ENCODE data around the gene ERICH4.
"Not testable (repeated sequence)": the region's sequence is repeated elsewhere in the genome, so short reads cannot be mapped to it uniquely, and the experiment has no call there.

ERICH4 gene, protein sequence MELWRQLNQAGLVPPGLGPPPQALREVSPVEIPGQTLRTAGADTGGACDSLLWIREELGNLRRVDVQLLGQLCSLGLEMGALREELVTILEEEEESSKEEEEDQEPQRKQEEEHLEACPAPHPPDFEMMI

DNA sequence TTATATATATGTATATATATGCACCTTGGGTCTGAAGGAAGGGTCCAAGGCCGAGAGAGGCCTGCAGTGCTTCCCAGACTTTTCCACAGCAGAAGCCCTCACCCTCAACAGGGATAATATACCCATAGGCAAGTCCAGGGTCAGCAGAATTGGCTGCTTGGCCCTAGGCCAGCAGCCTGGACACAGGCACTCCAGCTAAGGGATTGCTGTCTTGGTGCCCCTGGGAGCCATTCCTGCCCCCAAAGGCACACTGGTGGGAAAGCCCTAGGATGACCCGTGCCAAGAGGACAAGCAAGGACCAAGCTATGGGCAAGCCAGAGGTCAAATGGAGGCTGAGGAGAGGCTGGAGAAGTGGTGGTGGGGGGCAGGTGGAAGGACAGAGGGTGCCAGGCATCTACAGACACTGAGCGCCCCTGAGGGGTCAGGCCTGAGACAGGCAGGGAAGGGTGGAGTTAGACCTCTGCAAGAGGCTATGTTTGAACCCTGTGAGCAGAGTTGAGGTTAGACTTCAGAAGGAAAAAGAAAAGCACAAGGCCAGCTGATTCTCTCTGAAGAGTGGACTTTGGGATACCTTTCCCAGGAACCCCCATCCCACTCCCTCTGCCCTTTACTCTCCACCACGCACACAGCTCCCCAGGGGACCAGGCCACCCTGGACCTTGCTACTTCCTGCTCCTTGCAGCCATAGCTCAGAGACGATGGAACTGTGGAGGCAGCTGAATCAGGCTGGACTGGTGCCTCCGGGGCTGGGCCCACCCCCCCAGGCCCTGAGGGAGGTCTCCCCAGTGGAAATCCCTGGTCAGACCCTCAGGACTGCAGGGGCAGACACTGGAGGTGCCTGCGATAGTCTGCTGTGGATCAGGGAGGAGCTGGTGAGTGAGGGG lies at the start of gene ERICH4:
TSS of gene ERICH4 (plus strand) at position 684 of the 883 bp plus-strand sequence. CDS start at position 698, 14 bp downstream.
- in situ Hi-C loops (cut with MboI; ENCODE audit: low sequenced_read_pairs), result no loop called here

DNA sequence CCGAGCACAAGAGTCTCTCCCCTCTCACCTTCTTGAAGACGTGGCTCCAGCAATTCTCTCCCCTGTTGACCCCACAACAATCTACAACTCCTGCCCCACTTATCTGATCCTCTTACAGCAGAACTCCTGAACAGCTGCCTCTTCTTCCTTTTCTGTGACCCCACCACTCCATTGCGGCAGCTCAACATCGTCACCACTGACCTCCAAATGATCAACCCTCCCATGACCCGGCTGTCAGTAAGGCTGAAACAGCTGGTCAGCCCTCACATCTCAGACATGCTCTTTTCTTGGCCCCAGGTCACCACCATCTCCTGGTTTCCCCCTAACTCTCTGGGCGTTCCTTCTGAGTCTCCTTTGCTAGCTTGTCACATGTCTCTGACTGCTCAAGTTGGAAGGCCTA lies 47.6 kb upstream of the ERICH4 start:
- in situ Hi-C loops (cut with MboI; ENCODE audit: low sequenced_read_pairs), result no loop called here

GRCh38 chr19:41397086-41398049 lies 45.6 kb upstream of the ERICH4 start, which contains the start of the genes BCKDHA and EXOSC5:
Gene BCKDHA (plus strand): TSS chr19:41397818. CDS start chr19:41397828, 10 bp downstream.
Gene EXOSC5 (minus strand): TSS chr19:41397359. CDS start chr19:41397328, 31 bp downstream.
- in situ Hi-C loops (cut with MboI; ENCODE audit: low sequenced_read_pairs), result no loop called here

GRCh38 chr19:41398050-41398418 lies 44.9 kb upstream of the ERICH4 start:
- in situ Hi-C loops (cut with MboI; ENCODE audit: low sequenced_read_pairs), result no loop called here

DNA sequence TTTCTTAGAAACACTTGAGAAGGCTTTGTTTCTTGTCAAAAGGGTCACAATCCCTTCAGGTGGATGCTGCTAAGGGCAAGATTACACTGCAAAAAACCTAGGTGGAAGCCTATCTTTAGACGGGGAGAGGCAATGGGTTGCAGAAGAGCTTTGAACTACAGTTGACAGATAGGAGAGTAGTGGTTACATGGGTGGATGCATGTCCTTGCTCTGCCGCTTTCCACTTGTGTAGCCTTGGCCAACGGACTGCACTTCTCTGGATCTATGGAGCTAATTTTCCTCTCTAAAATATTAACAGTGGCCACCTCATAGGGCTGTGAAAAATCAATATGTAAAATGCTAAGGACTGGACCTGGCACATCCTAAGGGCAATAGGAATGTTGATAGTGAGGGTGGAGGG lies 44.4 kb upstream of the ERICH4 start:
- in situ Hi-C loops (cut with MboI; ENCODE audit: low sequenced_read_pairs), result no loop called here

DNA sequence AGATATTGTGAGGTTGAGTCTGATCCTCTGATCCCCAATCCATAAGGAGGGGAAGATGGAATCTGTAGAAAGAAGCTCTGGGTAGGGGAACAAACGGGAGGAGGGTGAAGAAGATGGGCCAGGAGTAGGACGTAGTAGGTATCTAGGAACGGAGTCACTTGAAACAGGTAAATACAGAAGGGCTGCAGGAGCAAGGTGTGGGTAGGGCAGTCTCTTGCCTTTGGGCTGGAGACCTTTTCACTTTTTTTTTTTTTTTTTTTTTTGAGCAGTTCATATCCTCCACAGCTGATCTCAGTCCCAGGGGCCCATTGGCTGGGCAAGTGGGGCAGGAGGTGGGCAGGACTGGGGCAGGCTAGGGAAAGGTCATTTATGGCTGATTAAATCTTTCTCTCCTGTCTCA lies 43.9 kb upstream of the ERICH4 start:
- in situ Hi-C loops (cut with MboI; ENCODE audit: low sequenced_read_pairs), result no loop called here

- in situ Hi-C loops (cut with MboI; ENCODE audit: low sequenced_read_pairs), result no loop called here
Observed at GRCh38 chr19:41399525-41399924, 43.4 kb upstream of the ERICH4 start.

DNA sequence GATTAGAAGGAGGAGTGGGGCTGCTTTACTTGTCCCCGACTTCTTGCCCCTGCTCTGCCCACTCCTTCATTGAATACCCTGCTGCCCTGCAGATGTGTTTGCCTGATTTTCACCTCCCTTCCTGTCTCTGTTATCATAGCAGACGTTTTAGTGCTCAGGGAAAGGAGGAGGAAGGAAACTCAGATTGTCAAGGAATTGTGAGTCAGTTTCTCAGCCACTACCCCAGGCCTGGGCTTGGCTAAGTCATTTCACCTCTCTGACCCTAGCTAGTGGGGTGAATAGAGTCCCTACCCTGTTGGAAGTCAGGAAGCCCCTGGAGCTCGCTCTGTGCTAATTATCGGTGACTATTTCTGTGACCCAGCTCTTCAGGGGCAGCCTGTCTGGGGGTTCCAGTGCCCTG lies 41.5 kb upstream of the ERICH4 start:
- in situ Hi-C loops (cut with MboI; ENCODE audit: low sequenced_read_pairs), result no loop called here

DNA sequence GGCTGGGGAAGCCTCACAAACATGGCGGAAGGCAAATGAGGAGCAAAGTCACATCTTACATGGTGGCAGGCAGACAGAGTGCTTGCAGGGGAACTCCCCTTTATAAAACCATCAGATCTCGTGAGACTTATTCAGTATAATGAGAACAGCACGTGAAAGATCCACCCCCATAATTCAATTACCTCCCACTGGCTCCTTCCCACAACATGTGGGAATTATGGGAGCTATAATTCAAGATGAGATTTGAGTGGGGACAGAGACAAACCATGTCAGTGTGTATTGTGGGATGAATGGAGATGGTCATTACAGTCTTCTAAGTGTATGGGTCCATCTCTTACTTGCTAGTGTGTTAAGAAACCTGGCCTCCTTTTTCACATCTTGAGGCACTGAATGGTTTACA lies 40.9 kb upstream of the ERICH4 start:
- in situ Hi-C loops (cut with MboI; ENCODE audit: low sequenced_read_pairs), result no loop called here

DNA sequence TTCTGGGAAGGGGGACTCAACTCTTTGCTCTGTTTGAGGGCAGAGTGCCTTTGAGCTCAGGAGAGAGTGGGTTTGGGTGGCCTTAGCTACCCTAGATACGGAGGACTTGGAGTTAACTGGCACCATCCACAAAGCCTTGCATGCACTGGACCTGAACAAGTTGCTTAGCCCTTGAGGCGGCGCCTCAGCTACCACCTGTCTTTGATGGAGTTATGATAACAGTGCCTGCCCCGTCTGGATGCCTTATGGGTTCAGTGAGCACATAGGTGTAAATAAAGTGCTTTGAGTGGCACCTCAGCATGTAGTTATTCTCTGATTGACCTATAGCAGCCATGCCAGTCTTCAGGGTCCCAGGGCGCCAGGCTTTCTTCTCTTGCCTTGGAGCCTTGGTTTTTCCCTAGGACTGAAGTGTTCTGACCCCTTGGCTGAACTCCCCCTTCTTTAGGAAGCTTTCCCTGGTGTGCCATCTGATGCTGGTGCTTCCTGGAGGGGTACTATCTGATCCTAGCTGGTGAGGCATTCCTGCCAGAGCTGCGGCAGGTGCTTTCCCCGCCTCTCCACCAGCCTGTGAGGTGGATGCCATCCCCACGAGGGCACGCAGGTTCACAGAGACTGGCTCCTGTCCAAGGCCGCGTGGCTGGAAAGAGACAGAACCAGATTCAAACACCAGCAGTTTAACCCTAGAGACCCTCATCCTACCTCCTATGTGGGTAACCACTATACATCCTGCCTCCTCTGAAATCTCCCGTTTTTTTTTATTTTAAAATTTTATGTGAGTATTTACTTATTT lies 39.6 kb upstream of the ERICH4 start:
- in situ Hi-C loops (cut with MboI; ENCODE audit: low sequenced_read_pairs), result no loop called here

GRCh38 chr19:41405776-41406175 lies 37.2 kb upstream of the ERICH4 start:
- in situ Hi-C loops (cut with MboI; ENCODE audit: low sequenced_read_pairs), result no loop called here

- in situ Hi-C loops (cut with MboI; ENCODE audit: low sequenced_read_pairs), result no loop called here
Observed at GRCh38 chr19:41407271-41407670, 35.7 kb upstream of the ERICH4 start.

- in situ Hi-C loops (cut with MboI; ENCODE audit: low sequenced_read_pairs), result no loop called here
Observed at GRCh38 chr19:41408256-41408655, 34.7 kb upstream of the ERICH4 start.

- in situ Hi-C loops (cut with MboI; ENCODE audit: low sequenced_read_pairs), result not testable (repeated sequence)
Observed at GRCh38 chr19:41408846-41409245, 34.1 kb upstream of the ERICH4 start.

- in situ Hi-C loops (cut with MboI; ENCODE audit: low sequenced_read_pairs), result no loop called here
Observed at GRCh38 chr19:41409288-41409687, 33.7 kb upstream of the ERICH4 start.

DNA sequence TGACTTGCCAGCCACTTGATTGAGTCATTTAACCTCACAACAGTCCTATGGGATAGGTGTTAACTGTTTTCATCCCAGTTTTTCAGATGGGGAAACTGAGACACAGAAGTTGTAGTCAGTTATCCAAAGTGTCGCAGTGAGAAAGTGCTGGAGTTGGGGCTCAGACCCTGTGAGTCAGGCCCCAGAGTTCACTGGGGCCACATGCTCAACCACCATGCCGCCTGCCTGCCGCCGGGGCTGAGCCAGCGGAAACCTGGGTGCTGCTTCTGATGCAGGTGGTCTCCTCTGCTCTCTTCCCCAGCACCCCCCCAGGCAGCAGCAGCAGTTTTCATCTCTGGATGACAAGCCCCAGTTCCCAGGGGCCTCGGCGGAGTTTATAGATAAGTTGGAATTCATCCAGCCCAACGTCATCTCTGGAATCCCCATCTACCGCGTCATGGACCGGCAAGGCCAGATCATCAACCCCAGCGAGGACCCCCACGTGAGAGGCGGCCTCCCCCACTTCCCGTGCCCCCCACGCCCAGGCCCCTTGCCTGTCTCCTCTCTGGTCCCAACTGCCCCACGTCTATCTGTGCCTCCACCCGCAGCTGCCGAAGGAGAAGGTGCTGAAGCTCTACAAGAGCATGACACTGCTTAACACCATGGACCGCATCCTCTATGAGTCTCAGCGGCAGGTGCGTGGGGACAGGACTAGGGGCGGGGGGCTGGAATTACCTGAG lies 32.5 kb upstream of the ERICH4 start:
- in situ Hi-C loops (cut with MboI; ENCODE audit: low sequenced_read_pairs), result no loop called here

DNA sequence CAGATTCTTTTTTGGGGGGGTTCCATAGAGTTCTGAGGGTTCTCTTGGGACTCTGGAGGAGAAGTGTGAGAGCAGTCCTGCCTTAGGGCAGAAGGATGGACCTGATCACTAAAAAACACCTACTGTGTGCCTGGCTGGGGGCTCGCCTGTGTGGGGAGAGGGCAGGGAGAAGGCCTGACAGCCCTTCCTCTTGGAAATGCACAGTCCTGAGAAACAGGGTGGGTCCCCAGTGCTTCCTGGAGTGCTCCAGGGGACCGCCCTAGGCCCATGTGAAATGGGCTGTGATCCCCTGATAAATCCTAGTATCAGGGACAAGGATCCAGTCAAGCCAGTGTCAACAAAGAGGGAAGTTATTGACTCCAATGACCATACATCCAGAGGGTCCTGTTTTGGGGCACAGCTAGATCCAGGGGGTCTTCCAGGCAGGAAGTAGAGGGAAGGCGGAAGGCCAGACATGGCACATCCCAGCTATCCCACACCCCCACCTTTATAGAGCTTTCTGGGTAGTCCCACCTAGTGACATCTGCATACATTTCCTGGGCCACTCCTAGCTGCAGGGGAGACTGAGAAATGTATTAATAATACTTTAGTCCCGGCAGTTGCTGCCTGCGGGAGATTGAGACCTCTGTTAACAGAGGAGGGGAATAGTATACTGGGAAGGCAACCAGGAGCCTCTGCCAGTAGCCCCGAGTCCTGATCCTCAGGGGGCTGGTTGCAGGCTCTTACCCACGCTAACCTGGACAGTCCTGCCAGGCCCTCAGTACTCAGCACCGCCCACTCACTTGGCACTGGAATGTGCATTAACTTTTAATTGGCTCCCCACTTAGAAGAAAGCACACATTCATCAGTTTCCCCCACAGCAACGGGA lies 31.6 kb upstream of the ERICH4 start:
- in situ Hi-C loops (cut with MboI; ENCODE audit: low sequenced_read_pairs), result no loop called here

- in situ Hi-C loops (cut with MboI; ENCODE audit: low sequenced_read_pairs), result no loop called here
Observed at GRCh38 chr19:41411968-41412265, 31.0 kb upstream of the ERICH4 start.

GRCh38 chr19:41412953-41413352 lies 30.0 kb upstream of the ERICH4 start:
- in situ Hi-C loops (cut with MboI; ENCODE audit: low sequenced_read_pairs), result no loop called here

Measured in hTERT RPE-1 (cell line).